K562 treated with DMSO at 1 percent for 4 hours (cell line): ENCODE results near the gene HLA-G. TPM values are rescaled to one million over a fixed set of nuclear protein-coding genes. Genes with fewer than 3 reads are reported as not detected.

ENCODE experiments used
- total RNA-seq: library from RNA; unstranded; fragments of 300-600 nt; gene quantifications from 2 replicates; pipeline ENCODE4 v1.2.3, GENCODE V29; 2022; ENCODE audit not compliant: insufficient read depth

Gene HLA-G
- not detected in 2 replicates for total RNA-seq

GRCh38 chr6:29827579-29828470 lies at the start of gene HLA-G:
HLA-G (plus strand) TSS chr6:29827825; CDS start chr6:29827845, 20 bp downstream.

Other genes with a start within 250 kb of the HLA-G start
- gene OR2H2, start 242.7 kb upstream of the HLA-G start, total RNA-seq, result 0.34 TPM in 1 of 2 replicates, not detected in the other
- 5.8 and 7.4 TPM in 2 replicates for gene GABBR1, start 194.6 kb upstream of the HLA-G start, total RNA-seq
- not detected in 2 replicates for gene MOG, start 170.7 kb upstream of the HLA-G start, total RNA-seq
- not detected in 2 replicates for gene ZFP57, start 146.7 kb upstream of the HLA-G start, total RNA-seq
- not detected in 2 replicates for gene HLA-F, start 104.4 kb upstream of the HLA-G start, total RNA-seq
- not detected in 2 replicates for gene HLA-A, start 114.7 kb downstream of the HLA-G start, total RNA-seq
- 73.6 and 77.7 TPM in 2 replicates for gene POLR1H, start 233.4 kb downstream of the HLA-G start, total RNA-seq
- 32.6 and 37.5 TPM in 2 replicates for gene PPP1R11, start 239.4 kb downstream of the HLA-G start, total RNA-seq
- gene RNF39, start 247.9 kb downstream of the HLA-G start, total RNA-seq, result 2.3 and 3.7 TPM in 2 replicates